Stomach smooth muscle (tissue), 2 donors: Measurements from ENCODE around the gene PSMB7.

Experiments used
- H3K27ac ChIP-seq: one replicate; pipeline ENCODE4 v1.7.0; 2013; ENCODE audit warnings: mild to moderate bottlenecking, low read length, inconsistent platforms
- H3K27me3 ChIP-seq, 2 donors: one replicate each; pipeline ENCODE4 v1.7.0; 2013; ENCODE audit warnings: low read length in 2 of 2; ENCODE audit not compliant: insufficient read depth in 2 of 2, control insufficient read depth in 1 of 2
- H3K36me3 ChIP-seq, 2 donors: one replicate each; pipeline ENCODE4 v1.7.0; 2013; ENCODE audit warnings: low read length in 2 of 2; ENCODE audit not compliant: control insufficient read depth in 2 of 2, insufficient read depth in 2 of 2
- H3K4me1 ChIP-seq: one replicate; pipeline ENCODE4 v1.7.0; 2013; ENCODE audit warnings: low read length; ENCODE audit not compliant: control insufficient read depth, insufficient read depth
- H3K4me3 ChIP-seq, 2 donors: one replicate each; pipeline ENCODE4 v1.7.0; 2013; ENCODE audit warnings: low read length in 2 of 2
- H3K9ac ChIP-seq, 2 donors: one replicate each; pipeline ENCODE4 v1.7.0; 2013; ENCODE audit warnings: low read length in 2 of 2, mild to moderate bottlenecking in 1 of 2
- H3K9me3 ChIP-seq, 2 donors: one replicate each; pipeline ENCODE4 v1.7.0; 2013; ENCODE audit warnings: low read length in 2 of 2; ENCODE audit not compliant: control insufficient read depth in 2 of 2
- donor health status: healthy.
- donor health status: Pancreatic carcinoma.

Gene PSMB7

GRCh38 chr9:124366476-124367220 lies 48.6 kb downstream of the PSMB7 start:
- H3K36me3 ChIP-seq = peaks cover 0 to 10% of the 10 kb centered on the region in 2 donors
- H3K4me3 ChIP-seq = no peak overlapping the region
- no peak overlapping the region for H3K27ac ChIP-seq
- H3K9me3 ChIP-seq = no peaks in the 10 kb centered on the region
- no peak overlapping the region for H3K9ac ChIP-seq
- H3K4me1 ChIP-seq = no peaks in the 10 kb centered on the region
- no peaks in the 10 kb centered on the region for H3K27me3 ChIP-seq

DNA sequence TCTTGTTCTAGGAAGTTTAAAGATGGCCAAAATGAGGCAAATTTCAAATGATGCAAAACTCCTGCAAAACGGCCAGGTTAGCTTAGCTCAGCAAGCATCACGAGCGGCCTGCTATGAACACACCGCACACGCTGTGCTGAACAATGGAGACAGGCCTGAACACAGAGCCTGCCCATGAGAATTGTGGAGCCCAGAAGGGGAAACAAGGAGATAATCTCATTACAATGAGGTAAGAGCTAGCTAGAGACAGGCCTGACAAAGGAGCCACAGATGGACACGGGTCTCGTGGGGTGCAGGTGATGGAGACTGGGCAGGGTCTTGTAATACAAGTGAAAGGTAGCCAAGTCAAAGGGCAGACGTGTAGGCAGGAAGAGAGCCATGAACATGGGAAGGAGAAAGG lies 50.2 kb downstream of the PSMB7 start:
- H3K36me3 ChIP-seq = peaks cover 0 to 10% of the 10 kb centered on the region in 2 donors
- H3K27ac ChIP-seq = no peak overlapping the region
- no peak overlapping the region for H3K9ac ChIP-seq

GRCh38 chr9:124364141-124364540 lies 51.1 kb downstream of the PSMB7 start:
- no peak overlapping the region for H3K9ac ChIP-seq
- no peak overlapping the region for H3K27ac ChIP-seq
- H3K36me3 ChIP-seq = peaks cover 0 to 10% of the 10 kb centered on the region in 2 donors
- H3K4me1 ChIP-seq = no peaks in the 10 kb centered on the region
- H3K27me3 ChIP-seq = no peaks in the 10 kb centered on the region
- H3K4me3 ChIP-seq = no peak overlapping the region
- no peaks in the 10 kb centered on the region for H3K9me3 ChIP-seq

More for the DNA sequence above, 50.2 kb downstream of the PSMB7 start:
- Histone ChIP-seq H3K4me3 (no peak overlapping the region), H3K4me1 (no peaks in the 10 kb centered on the region), H3K9me3 (no peaks in the 10 kb centered on the region), H3K27me3 (no peaks in the 10 kb centered on the region)

GRCh38 chr9:124363326-124364096 lies 51.7 kb downstream of the PSMB7 start:
- peaks cover 3% of the 10 kb centered on the region for H3K4me1 ChIP-seq
- H3K27ac ChIP-seq = no peak overlapping the region
- no peak overlapping the region for H3K9ac ChIP-seq
- peaks cover 0 to 10% of the 10 kb centered on the region in 2 donors for H3K36me3 ChIP-seq
- H3K27me3 ChIP-seq = no peaks in the 10 kb centered on the region
- no peak overlapping the region for H3K4me3 ChIP-seq
- H3K9me3 ChIP-seq = no peaks in the 10 kb centered on the region

DNA sequence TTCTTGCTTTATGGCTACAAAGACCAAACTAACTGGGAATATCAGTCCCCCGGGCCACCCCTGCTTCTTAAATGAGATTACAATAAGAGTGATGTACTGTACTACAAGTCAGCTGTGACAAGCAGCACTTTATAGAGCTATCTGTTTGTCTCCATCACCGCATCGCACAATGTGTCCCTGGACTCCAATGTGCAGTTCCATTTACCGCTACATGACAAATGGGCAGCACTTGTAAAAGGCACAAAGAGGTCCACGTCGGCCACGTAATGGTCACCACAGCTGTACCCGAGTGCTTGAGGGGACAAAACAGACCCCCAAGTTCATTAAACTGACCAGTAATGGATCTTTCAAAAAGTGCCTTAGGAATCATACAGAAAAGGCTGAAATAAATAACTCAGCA lies 54.1 kb downstream of the PSMB7 start:
- H3K36me3 ChIP-seq = peaks cover 6% of the 10 kb centered on the region in 2 donors
- H3K4me1 ChIP-seq = peaks cover 3% of the 10 kb centered on the region
- no peak overlapping the region for H3K4me3 ChIP-seq
- no peaks in the 10 kb centered on the region for H3K9me3 ChIP-seq
- no peaks in the 10 kb centered on the region for H3K27me3 ChIP-seq
- H3K27ac ChIP-seq = no peak overlapping the region
- no peak overlapping the region for H3K9ac ChIP-seq

- no peak overlapping the region for H3K4me3 ChIP-seq
- no peak overlapping the region for H3K9ac ChIP-seq
- peaks cover 11 to 15% of the 10 kb centered on the region in 2 donors for H3K36me3 ChIP-seq
- H3K9me3 ChIP-seq = no peaks in the 10 kb centered on the region
- H3K4me1 ChIP-seq = peaks cover 3% of the 10 kb centered on the region
- no peaks in the 10 kb centered on the region for H3K27me3 ChIP-seq
- H3K27ac ChIP-seq = no peak overlapping the region
Measured at GRCh38 chr9:124359855-124360678, 55.2 kb downstream of the PSMB7 start.

GRCh38 chr9:124359426-124359825 lies 55.8 kb downstream of the PSMB7 start:
- H3K9me3 ChIP-seq = no peaks in the 10 kb centered on the region
- H3K4me3 ChIP-seq = no peak overlapping the region
- no peaks in the 10 kb centered on the region for H3K27me3 ChIP-seq
- no peak overlapping the region for H3K27ac ChIP-seq
- H3K9ac ChIP-seq = no peak overlapping the region
- peaks cover 13 to 18% of the 10 kb centered on the region in 2 donors for H3K36me3 ChIP-seq
- H3K4me1 ChIP-seq = peaks cover 3% of the 10 kb centered on the region

- H3K36me3 ChIP-seq = peaks cover 15 to 17% of the 10 kb centered on the region in 2 donors
Measured at GRCh38 chr9:124358631-124359030, 56.6 kb downstream of the PSMB7 start.

DNA sequence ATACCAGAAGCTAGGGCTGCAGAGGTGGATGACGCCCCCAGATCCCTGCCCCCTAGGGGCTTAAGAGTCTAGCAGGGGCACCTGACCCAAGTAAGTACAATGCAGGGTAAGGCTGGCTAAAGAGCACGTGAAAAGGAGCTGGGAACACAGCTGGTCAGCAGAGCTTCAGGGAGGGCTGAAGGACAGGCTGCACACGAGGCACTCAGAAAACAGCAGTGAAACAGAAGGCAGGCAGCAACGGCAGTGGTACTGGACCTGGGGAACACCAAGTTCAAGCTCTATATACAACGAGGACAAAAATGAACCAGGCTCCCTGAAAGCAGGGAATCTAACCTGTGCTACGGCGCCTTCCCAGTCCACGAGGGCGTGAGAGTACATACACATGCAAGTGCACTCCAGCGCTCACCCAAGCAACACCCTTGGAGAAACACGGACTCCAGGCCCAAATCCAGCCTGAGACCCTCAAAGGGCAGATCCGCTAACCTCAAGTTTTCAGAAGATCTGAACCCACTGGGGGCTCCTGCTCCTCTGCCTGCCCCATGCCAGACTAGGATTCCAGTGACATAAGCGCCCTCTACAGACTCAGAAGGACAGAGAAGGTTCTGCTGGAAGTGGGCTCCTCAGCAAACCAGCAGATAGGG lies 57.4 kb downstream of the PSMB7 start:
- peaks cover 3% of the 10 kb centered on the region for H3K4me1 ChIP-seq
- peaks cover 20 to 22% of the 10 kb centered on the region in 2 donors for H3K36me3 ChIP-seq
- no peaks in the 10 kb centered on the region for H3K27me3 ChIP-seq
- H3K9ac ChIP-seq = no peak overlapping the region
- H3K4me3 ChIP-seq = no peak overlapping the region
- no peaks in the 10 kb centered on the region for H3K9me3 ChIP-seq
- no peak overlapping the region for H3K27ac ChIP-seq

More at GRCh38 chr9:124358631-124359030, 56.6 kb downstream of the PSMB7 start:
- Histone ChIP-seq H3K27me3 (no peaks in the 10 kb centered on the region), H3K9me3 (no peaks in the 10 kb centered on the region), H3K9ac (no peak overlapping the region), H3K27ac (no peak overlapping the region), H3K4me3 (no peak overlapping the region), H3K4me1 (peaks cover 3% of the 10 kb centered on the region)

DNA sequence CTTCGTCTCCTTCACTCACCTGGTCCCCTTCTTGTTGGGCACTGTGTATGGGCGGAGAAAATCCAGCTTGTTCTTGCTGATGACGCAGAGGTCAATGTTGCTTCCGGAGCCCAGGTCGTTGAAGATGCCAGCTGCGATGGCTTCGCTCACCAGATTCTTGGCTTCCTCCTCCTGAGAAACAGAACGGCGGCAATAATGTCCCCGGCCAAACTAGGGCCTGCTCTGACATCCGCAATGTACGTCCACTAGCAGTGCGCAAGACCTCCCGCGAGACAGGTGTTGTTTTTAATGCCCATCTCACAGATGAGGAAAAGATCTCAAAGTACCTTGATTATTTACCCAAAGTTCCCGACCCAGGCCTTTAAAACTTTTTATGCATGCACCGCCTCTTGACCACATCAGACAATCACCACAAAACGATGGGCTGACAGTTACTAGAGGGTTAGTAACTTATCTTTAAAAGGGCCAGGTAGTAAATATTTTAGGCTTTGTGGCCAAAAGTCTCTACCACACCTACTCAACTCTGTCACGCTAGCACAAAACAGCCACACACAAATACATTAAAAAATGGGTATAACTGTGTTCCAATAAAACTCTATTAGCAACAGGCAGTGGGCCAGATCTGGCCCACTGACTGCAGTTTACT lies 58.4 kb downstream of the PSMB7 start:
- Histone ChIP-seq H3K9me3 (no peaks in the 10 kb centered on the region), H3K36me3 (peaks cover 27 to 30% of the 10 kb centered on the region in 2 donors), H3K4me3 (no peak overlapping the region), H3K9ac (no peak overlapping the region), H3K27ac (no peak overlapping the region), H3K4me1 (peaks cover 3% of the 10 kb centered on the region), H3K27me3 (no peaks in the 10 kb centered on the region)
